COLO668 (cell line): ENCODE data around the gene RPL18.

Experiments
- DNase-seq: peaks from one replicate; lab custom pipeline; 2025; ENCODE audit not compliant: unreplicated experiment; lab: John Stamatoyannopoulos, UW

Gene RPL18

GRCh38 chr19:48614436-48615230 is 4.3 kb downstream of the RPL18 start, which contains the start of gene FAM83E:
Gene FAM83E (minus strand): TSS chr19:48615076. CDS start chr19:48613372, 1,704 bp downstream.
- peak; percentile 92 for DNase-seq

GRCh38 chr19:48613852-48614435 is 5.0 kb downstream of the RPL18 start:
- no peak for DNase-seq

GRCh38 chr19:48613024-48613851 is 5.7 kb downstream of the RPL18 start:
- peak; percentile 16 for DNase-seq

GRCh38 chr19:48611872-48612271 is 7.1 kb downstream of the RPL18 start:
- DNase-seq, result no peak

- DNase-seq, result no peak
Observed at GRCh38 chr19:48609571-48610108, 9.3 kb downstream of the RPL18 start.

GRCh38 chr19:48608798-48609263 is 10.1 kb downstream of the RPL18 start:
- DNase-seq, result peak; percentile 66

GRCh38 chr19:48607359-48607755 is 11.6 kb downstream of the RPL18 start:
- no peak for DNase-seq

GRCh38 chr19:48606463-48607358 is 12.3 kb downstream of the RPL18 start, which contains the start of gene SPACA4:
Gene SPACA4 (plus strand): TSS chr19:48606742. CDS start chr19:48606979, 237 bp downstream.
- DNase-seq, result no peak

- no peak for DNase-seq
Observed at GRCh38 chr19:48603850-48604249, 15.1 kb downstream of the RPL18 start.

- DNase-seq, result no peak
Observed at GRCh38 chr19:48603449-48603848, 15.5 kb downstream of the RPL18 start.

- peak; percentile 11 for DNase-seq
Observed at GRCh38 chr19:48603001-48603400, 16.0 kb downstream of the RPL18 start.

GRCh38 chr19:48600679-48601417 is 18.1 kb downstream of the RPL18 start:
- DNase-seq, result no peak

GRCh38 chr19:48598996-48599700 is 19.8 kb downstream of the RPL18 start:
- no peak for DNase-seq

GRCh38 chr19:48596679-48597465 is 22.1 kb downstream of the RPL18 start:
- no peak for DNase-seq

- no peak for DNase-seq
Observed at GRCh38 chr19:48596237-48596636, 22.7 kb downstream of the RPL18 start.

GRCh38 chr19:48595833-48596232 is 23.1 kb downstream of the RPL18 start:
- DNase-seq, result no peak

GRCh38 chr19:48595171-48595570 is 23.8 kb downstream of the RPL18 start:
- no peak for DNase-seq

GRCh38 chr19:48591021-48591420 is 28.0 kb downstream of the RPL18 start:
- no peak for DNase-seq
